ENCODE results near the gene GFRA1.

- TF ChIP-seq CTCF (IDR thresholded peaks at IDR 0.05; ENCODE audit: low read length), result no peak
- no peak for TF ChIP-seq EZH2 (IDR thresholded peaks at IDR 0.05; ENCODE audit: borderline replicate concordance, low read length)
Observed at GRCh38 chr10:116071453-116072148, 201.4 kb downstream of the GFRA1 start.

Data from OCI-LY1 (cell line).